ENCODE results near the gene ZC3H7B.
A peak's percentile ranks its signal among the peaks of the same experiment; 100 is the strongest.

Gene ZC3H7B

DNA sequence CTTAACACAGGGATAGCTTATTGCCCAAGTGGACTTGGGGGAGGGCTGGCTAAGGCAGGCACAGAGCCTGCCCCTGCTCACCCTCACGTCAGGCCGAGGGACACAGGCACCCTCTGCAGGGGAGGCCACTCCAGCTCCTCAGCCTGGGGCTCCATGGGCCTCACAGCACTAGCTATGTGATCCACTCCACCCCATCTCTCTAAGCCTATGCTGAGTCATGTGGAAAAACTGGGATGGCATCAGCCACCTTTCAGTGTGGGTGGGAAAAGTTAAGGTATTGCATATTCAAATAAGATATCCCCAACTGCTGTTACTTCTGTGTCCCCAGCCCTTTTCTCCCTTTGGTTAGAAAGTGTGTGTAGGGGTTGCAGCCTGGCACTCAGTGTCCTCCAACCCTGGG, 37.6 kb upstream of the ZC3H7B start:
- H3K4me1 ChIP-seq (ENCODE audit: control insufficient read depth, insufficient read depth, low read length): no peaks in the 10 kb centered on the region; the same call in 1 of the 2 replicates
- H3K4me3 ChIP-seq (ENCODE audit: low read length): no peak overlapping the region
- H3K27ac ChIP-seq (ENCODE audit: low read length): no peak overlapping the region
- H3K27me3 ChIP-seq (ENCODE audit: control insufficient read depth, insufficient read depth, low read length): no peaks in the 10 kb centered on the region
- peaks cover 75% of the 10 kb centered on the region for H3K36me3 ChIP-seq (ENCODE audit: control insufficient read depth, insufficient read depth, low read length)
- no peak for DNase-seq (ENCODE audit: low read depth, low spot score)
- no CpG with 5 or more reads among the region's 2 CpGs for WGBS (ENCODE audit: insufficient coverage, insufficient read length)
- H3K9me3 ChIP-seq (ENCODE audit: control insufficient read depth, insufficient read depth, low read length): no peaks in the 10 kb centered on the region

DNA sequence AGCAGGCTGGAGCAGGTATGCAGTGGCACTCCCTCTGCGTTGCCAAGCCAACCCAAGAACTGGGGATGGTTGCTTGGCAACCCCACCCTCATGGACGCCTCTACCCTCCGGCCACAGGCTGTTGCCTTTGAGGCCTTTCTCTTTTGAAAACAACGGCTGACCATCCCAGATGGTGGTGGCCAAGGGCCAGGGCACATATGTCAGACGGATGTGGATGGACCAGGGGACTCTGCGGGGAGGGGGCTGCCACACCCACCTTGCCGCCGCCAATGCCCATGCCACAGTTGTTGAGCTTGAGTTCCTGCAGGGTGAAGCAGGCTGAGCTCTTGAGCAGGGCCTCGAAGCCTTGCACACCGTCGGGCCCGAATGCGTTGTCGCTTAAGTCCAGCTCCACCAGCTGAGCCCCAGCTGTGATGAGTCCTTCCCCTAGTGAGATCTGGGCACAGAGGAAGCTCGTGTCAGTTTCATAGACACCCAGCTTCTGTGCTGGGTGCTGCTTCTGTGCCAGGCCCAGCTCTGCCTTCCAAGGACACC, 36.9 kb upstream of the ZC3H7B start:
- peaks cover 71% of the 10 kb centered on the region for H3K36me3 ChIP-seq (ENCODE audit: control insufficient read depth, insufficient read depth, low read length)
- no peaks in the 10 kb centered on the region for H3K9me3 ChIP-seq (ENCODE audit: control insufficient read depth, insufficient read depth, low read length)
- no CpG with 5 or more reads among the region's 15 CpGs for WGBS (ENCODE audit: insufficient coverage, insufficient read length)
- no peak overlapping the region for H3K27ac ChIP-seq (ENCODE audit: low read length)
- no peaks in the 10 kb centered on the region for H3K27me3 ChIP-seq (ENCODE audit: control insufficient read depth, insufficient read depth, low read length)
- no peaks in the 10 kb centered on the region; the same call in 1 of the 2 replicates for H3K4me1 ChIP-seq (ENCODE audit: control insufficient read depth, insufficient read depth, low read length)
- no peak for DNase-seq (ENCODE audit: low read depth, low spot score)
- no peak overlapping the region for H3K4me3 ChIP-seq (ENCODE audit: low read length)

GRCh38 chr22:41267958-41268357, 33.4 kb upstream of the ZC3H7B start:
- WGBS (ENCODE audit: insufficient coverage, insufficient read length): no CpG with 5 or more reads among the region's 16 CpGs
- Histone ChIP-seq H3K9me3 (ENCODE audit: control insufficient read depth, insufficient read depth, low read length) (no peaks in the 10 kb centered on the region), H3K27ac (ENCODE audit: low read length) (no peak overlapping the region), H3K27me3 (ENCODE audit: control insufficient read depth, insufficient read depth, low read length) (no peaks in the 10 kb centered on the region), H3K4me1 (ENCODE audit: control insufficient read depth, insufficient read depth, low read length) (no peaks in the 10 kb centered on the region; the same call in 1 of the 2 replicates), H3K36me3 (ENCODE audit: control insufficient read depth, insufficient read depth, low read length) (peaks cover 59% of the 10 kb centered on the region), H3K4me3 (ENCODE audit: low read length) (no peak overlapping the region)
- no peak for DNase-seq (ENCODE audit: low read depth, low spot score)

DNA sequence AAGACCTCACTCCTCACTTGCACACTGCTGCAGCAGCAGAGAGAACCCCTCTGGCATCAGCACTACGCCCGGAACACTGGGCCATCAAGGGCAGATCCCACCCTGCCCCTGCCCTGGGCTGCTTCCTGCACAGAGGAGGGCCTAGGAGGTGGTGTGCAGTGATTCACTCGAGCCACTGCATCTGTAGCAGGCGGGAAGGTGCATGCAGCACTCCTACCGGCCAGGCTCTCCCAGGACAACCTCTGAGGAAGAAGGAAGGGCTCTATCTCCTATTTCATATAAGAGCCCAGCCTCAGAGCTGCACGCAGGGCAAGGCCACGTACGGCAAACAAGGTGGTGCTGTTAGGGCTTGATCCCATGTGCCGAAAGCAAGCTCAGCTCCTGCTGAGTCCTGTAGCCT, 29.5 kb upstream of the ZC3H7B start:
- Histone ChIP-seq H3K9me3 (ENCODE audit: control insufficient read depth, insufficient read depth, low read length) (no peaks in the 10 kb centered on the region), H3K36me3 (ENCODE audit: control insufficient read depth, insufficient read depth, low read length) (peaks cover 45% of the 10 kb centered on the region), H3K4me1 (ENCODE audit: control insufficient read depth, insufficient read depth, low read length) (no peaks in the 10 kb centered on the region), H3K27me3 (ENCODE audit: control insufficient read depth, insufficient read depth, low read length) (no peaks in the 10 kb centered on the region), H3K4me3 (ENCODE audit: low read length) (no peak overlapping the region), H3K27ac (ENCODE audit: low read length) (no peak overlapping the region)
- no peak for DNase-seq (ENCODE audit: low read depth, low spot score)
- WGBS (ENCODE audit: insufficient coverage, insufficient read length): no CpG with 5 or more reads among the region's 9 CpGs

GRCh38 chr22:41273128-41273527, 28.2 kb upstream of the ZC3H7B start:
- Histone ChIP-seq H3K4me3 (ENCODE audit: low read length) (no peak overlapping the region), H3K36me3 (ENCODE audit: control insufficient read depth, insufficient read depth, low read length) (peaks cover 39% of the 10 kb centered on the region), H3K4me1 (ENCODE audit: control insufficient read depth, insufficient read depth, low read length) (no peaks in the 10 kb centered on the region), H3K27me3 (ENCODE audit: control insufficient read depth, insufficient read depth, low read length) (no peaks in the 10 kb centered on the region), H3K9me3 (ENCODE audit: control insufficient read depth, insufficient read depth, low read length) (no peaks in the 10 kb centered on the region), H3K27ac (ENCODE audit: low read length) (no peak overlapping the region)
- WGBS (ENCODE audit: insufficient coverage, insufficient read length): no CpG with 5 or more reads among the region's 7 CpGs
- no peak for DNase-seq (ENCODE audit: low read depth, low spot score)

DNA sequence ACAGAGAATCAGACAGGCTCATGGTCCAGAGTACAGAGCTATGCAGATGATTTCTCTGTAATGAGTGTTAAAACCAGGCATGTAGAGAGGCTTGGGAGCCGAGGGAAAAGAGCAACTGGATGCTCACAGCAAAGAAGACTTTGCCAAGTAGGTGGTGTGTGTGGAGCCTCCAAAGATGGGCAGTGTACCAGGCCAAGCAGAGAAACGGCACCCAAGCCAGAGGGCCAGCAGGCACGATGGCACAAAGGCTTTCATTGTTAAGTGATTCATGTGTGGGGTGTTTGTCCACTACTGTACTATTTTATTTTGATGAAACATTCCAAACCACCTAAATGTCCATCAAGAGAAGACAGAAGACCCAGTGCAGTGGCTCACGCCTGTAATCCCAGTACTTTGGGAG, 26.5 kb upstream of the ZC3H7B start:
- Histone ChIP-seq H3K9me3 (ENCODE audit: control insufficient read depth, insufficient read depth, low read length) (no peaks in the 10 kb centered on the region), H3K27ac (ENCODE audit: low read length) (no peak overlapping the region), H3K27me3 (ENCODE audit: control insufficient read depth, insufficient read depth, low read length) (no peaks in the 10 kb centered on the region), H3K4me3 (ENCODE audit: low read length) (no peak overlapping the region), H3K36me3 (ENCODE audit: control insufficient read depth, insufficient read depth, low read length) (peaks cover 43% of the 10 kb centered on the region), H3K4me1 (ENCODE audit: control insufficient read depth, insufficient read depth, low read length) (no peaks in the 10 kb centered on the region)
- DNase-seq (ENCODE audit: low read depth, low spot score): no peak
- WGBS (ENCODE audit: insufficient coverage, insufficient read length): no CpG with 5 or more reads among the region's 4 CpGs

GRCh38 chr22:41280065-41280464, 21.3 kb upstream of the ZC3H7B start:
- no peaks in the 10 kb centered on the region for H3K4me1 ChIP-seq (ENCODE audit: control insufficient read depth, insufficient read depth, low read length)
- no peak overlapping the region for H3K4me3 ChIP-seq (ENCODE audit: low read length)
- H3K27me3 ChIP-seq (ENCODE audit: control insufficient read depth, insufficient read depth, low read length): no peaks in the 10 kb centered on the region
- H3K36me3 ChIP-seq (ENCODE audit: control insufficient read depth, insufficient read depth, low read length): peaks cover 27% of the 10 kb centered on the region; the same call in 1 of the 2 replicates
- H3K9me3 ChIP-seq (ENCODE audit: control insufficient read depth, insufficient read depth, low read length): no peaks in the 10 kb centered on the region
- WGBS (ENCODE audit: insufficient coverage, insufficient read length): no CpG with 5 or more reads among the region's 3 CpGs
- no peak for DNase-seq (ENCODE audit: low read depth, low spot score)
- H3K27ac ChIP-seq (ENCODE audit: low read length): no peak overlapping the region

DNA sequence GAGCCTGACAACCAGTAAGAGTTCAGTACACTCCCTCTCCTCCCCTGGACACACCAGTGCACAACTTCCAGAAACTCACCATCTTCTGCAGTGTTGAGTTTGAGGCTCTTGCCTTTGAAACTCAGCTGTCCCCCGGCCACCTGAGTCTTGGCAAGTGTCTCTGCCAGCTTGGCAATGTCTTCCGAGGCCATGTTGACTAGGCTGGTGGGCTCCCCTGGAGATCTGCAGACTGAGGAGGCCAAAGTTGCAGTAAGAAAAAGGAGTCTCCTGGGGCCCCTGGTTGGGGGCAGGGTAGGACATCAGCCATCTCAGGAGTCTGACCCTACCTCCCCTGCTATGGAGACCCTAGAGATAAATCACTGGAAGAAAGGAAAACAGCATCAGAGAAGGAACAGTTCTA, 20.5 kb upstream of the ZC3H7B start:
- Histone ChIP-seq H3K27me3 (ENCODE audit: control insufficient read depth, insufficient read depth, low read length) (no peaks in the 10 kb centered on the region), H3K4me1 (ENCODE audit: control insufficient read depth, insufficient read depth, low read length) (no peaks in the 10 kb centered on the region), H3K36me3 (ENCODE audit: control insufficient read depth, insufficient read depth, low read length) (peaks cover 27% of the 10 kb centered on the region; the same call in 1 of the 2 replicates), H3K4me3 (ENCODE audit: low read length) (no peak overlapping the region), H3K27ac (ENCODE audit: low read length) (no peak overlapping the region), H3K9me3 (ENCODE audit: control insufficient read depth, insufficient read depth, low read length) (no peaks in the 10 kb centered on the region)
- DNase-seq (ENCODE audit: low read depth, low spot score): no peak
- WGBS (ENCODE audit: insufficient coverage, insufficient read length): no CpG with 5 or more reads among the region's 2 CpGs

DNA sequence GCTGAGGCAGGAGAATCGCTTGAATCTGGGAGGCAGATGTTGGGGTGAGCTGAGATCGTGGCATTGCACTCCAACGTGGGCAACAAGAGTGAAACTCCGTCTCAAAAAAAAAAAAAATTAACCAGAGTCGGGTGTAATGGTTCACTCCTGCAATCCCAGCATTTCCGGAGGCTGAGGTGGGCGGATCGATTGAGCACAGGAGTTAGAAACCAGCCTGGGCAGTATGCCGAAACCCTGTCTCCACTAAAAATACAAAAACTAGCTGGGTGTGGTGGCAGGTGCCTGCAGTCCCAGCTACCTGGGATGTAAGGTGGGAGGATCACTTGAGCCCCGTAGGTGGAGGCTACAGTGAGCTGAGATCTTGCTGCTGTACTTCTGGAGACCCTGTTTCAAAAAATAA, 16.9 kb upstream of the ZC3H7B start:
- Histone ChIP-seq H3K36me3 (ENCODE audit: control insufficient read depth, insufficient read depth, low read length) (peaks cover 17% of the 10 kb centered on the region; the same call in 1 of the 2 replicates), H3K4me3 (ENCODE audit: low read length) (no peak overlapping the region)

DNA sequence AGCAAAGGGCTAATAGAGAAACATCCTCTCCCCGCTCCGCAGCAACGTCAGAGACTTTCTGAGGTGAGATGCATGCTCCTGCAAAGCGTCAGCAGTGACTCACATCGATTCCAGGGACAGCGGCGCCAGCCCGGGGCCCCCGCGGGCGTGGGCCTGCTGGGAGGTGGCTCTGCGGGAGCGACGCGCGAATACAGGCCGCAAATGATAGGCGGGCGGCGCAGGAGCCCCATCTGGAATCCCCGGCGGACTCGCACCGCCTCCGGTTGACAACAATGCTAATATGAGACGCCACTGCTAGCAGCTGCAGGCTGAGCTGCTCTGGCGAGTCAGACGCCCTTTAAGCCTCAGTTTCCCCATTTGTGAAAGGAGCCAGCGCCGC, 15.9 kb upstream of the ZC3H7B start:
- H3K27me3 ChIP-seq (ENCODE audit: control insufficient read depth, insufficient read depth, low read length): no peaks in the 10 kb centered on the region
- H3K9me3 ChIP-seq (ENCODE audit: control insufficient read depth, insufficient read depth, low read length): no peaks in the 10 kb centered on the region
- H3K4me1 ChIP-seq (ENCODE audit: control insufficient read depth, insufficient read depth, low read length): peaks cover 3% of the 10 kb centered on the region; the same call in 1 of the 2 replicates
- H3K36me3 ChIP-seq (ENCODE audit: control insufficient read depth, insufficient read depth, low read length): peaks cover 10% of the 10 kb centered on the region; the same call in 1 of the 2 replicates
- H3K4me3 ChIP-seq (ENCODE audit: low read length): peak overlapping the region; percentile 78
- WGBS (ENCODE audit: insufficient coverage, insufficient read length): no CpG with 5 or more reads among the region's 30 CpGs
- no peak for DNase-seq (ENCODE audit: low read depth, low spot score)
- no peak overlapping the region for H3K27ac ChIP-seq (ENCODE audit: low read length)

More for the DNA sequence above, 16.9 kb upstream of the ZC3H7B start:
- DNase-seq (ENCODE audit: low read depth, low spot score): no peak
- no peaks in the 10 kb centered on the region for H3K27me3 ChIP-seq (ENCODE audit: control insufficient read depth, insufficient read depth, low read length)
- no CpG with 5 or more reads among the region's 10 CpGs for WGBS (ENCODE audit: insufficient coverage, insufficient read length)
- H3K9me3 ChIP-seq (ENCODE audit: control insufficient read depth, insufficient read depth, low read length): no peaks in the 10 kb centered on the region
- H3K4me1 ChIP-seq (ENCODE audit: control insufficient read depth, insufficient read depth, low read length): no peaks in the 10 kb centered on the region
- H3K27ac ChIP-seq (ENCODE audit: low read length): no peak overlapping the region
